Measurements from ENCODE around the gene RADIL. TPM values are rescaled to one million over a fixed set of nuclear protein-coding genes. Genes with fewer than 3 reads are reported as not detected.

Gene RADIL
- total and polyA plus RNA-seq, 9 of the 15 experiments (the other 6 are each of a cell fraction or from before 2014, with no cell fraction given) = 0.06 to 8.1 (median 1.9) TPM; not detected in 1

DNA sequence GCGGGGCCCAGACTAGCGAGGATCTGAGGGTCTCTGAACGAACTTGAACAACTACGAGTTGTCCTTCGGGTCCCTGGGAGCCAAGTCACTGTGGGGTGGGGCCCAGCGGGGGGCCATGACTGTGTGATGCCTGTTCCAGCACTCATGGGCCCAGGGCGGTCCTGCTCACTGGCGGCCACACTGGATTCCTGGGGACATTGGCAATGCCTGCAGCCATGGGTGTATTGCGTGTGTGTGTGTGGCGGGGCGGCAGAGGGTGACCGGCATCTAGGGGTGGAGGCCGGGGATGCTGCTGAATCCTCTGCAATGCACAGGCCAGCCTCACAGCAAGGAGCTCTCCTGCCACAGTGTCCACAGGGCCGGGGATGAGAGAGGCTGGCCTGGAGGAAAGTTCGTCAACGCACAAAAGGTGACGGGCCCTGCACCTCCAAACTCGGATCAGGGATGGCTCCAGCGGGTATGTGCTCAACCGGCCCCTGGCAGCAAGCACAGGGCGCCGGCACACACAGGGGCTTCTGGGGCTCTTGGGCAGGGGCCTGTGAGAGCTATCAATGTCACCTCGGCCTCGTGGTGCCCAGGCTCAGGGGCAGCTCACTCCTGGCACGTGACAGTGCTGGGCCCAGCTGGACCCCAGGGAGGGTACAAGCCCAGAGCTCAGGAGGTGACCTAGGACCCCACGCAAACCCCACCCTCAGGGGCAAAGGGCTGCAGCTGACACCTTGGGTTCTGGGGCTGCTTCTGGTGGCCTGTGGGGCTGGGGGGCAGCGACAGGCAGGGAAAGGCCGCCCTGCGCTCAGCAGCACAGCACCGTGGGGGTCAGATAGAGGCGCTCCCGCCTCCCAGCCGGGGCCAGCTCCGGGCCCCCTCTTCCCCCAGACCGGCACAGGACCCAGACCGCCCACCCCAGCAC lies 49.6 kb downstream of the RADIL start:
- peak overlapping the region in 1 of 2 experiments; percentile 31; a peak in 1 of 4 replicates for H3K9ac ChIP-seq (ENCODE audit: insufficient read depth in 1 of 2, low read depth in 2 of 2, low read length in 2 of 2)
- ATAC-seq = no peak
- no peak for FAIRE-seq
- DNase-seq (ENCODE audit: extremely low read depth in 1 of 4, low spot score in 3 of 4) = no peak
- H3K4me3 ChIP-seq = no peak overlapping the region
- no peaks in the 10 kb centered on the region for H3K9me1 ChIP-seq (ENCODE audit: control insufficient read depth, insufficient read depth, low read length)
- peaks cover 3 to 35% of the 10 kb centered on the region in 2 experiments; a peak in 3 of 5 replicates for H3K4me1 ChIP-seq (replicated peaks in 1 of 2; ENCODE audit: control insufficient read depth in 2 of 2, insufficient read depth in 2 of 2, low read length in 2 of 2)
- TF ChIP-seq RBM25 (IDR thresholded peaks at IDR 0.05; ENCODE audit: low read depth, low read length, severe bottlenecking) (no peak), NR4A1 (CRISPR knock-in tag; IDR thresholded peaks at IDR 0.05) (no peak), NR4A1 (tag; IDR thresholded peaks at IDR 0.05) (no peak), TAF1 (IDR thresholded peaks at IDR 0.05; ENCODE audit: control insufficient read depth, extremely low read depth, insufficient read depth, low read length, severe bottlenecking) (no peak), MYC (IDR thresholded peaks at IDR 0.05; ENCODE audit: low read depth, low read length) (no peak), MYC (CRISPR knock-in tag; IDR thresholded peaks at IDR 0.05; ENCODE audit: borderline replicate concordance, low read depth) (no peak), MAFF (IDR thresholded peaks at IDR 0.05; ENCODE audit: low read length) (no peak), HDAC6 (IDR thresholded peaks at IDR 0.05; ENCODE audit: low read depth, low read length) (no peak), NR1H2 (CRISPR knock-in tag; IDR thresholded peaks at IDR 0.05) (no peak), MAFK (IDR thresholded peaks at IDR 0.05; ENCODE audit: low read length) (no peak), KHSRP (IDR thresholded peaks at IDR 0.05) (no peak), HSF4 (CRISPR knock-in tag; IDR thresholded peaks at IDR 0.05; ENCODE audit: borderline replicate concordance) (no peak), TBP (optimal IDR thresholded peaks at IDR 0.05; ENCODE audit: low read depth, low read length) (no peak), MEIS2 (IDR thresholded peaks at IDR 0.05; ENCODE audit: partially characterized antibody) (no peak)
- TF ChIP-seq, protein P1, sequence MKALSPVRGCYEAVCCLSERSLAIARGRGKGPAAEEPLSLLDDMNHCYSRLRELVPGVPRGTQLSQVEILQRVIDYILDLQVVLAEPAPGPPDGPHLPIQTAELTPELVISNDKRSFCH (CRISPR knock-in tag; IDR thresholded peaks at IDR 0.05) = no peak
- TF ChIP-seq, protein P1 (tag; IDR thresholded peaks at IDR 0.05) = no peak
- in situ Hi-C loops (cut with MboI) (no loop called here), intact Hi-C loops (cut with micrococcal nuclease) (no loop called here)
- ChIA-PET POLR2A (no interaction called here), CTCF (ENCODE audit: low intra/inter-chr PET ratio) (no interaction called here)
- 82% methylated on average over 27 of the region's 36 CpGs for whole genome bisulfite sequencing (ENCODE audit: insufficient coverage, low coverage, missing lambda C conversion rate)
- H3K79me2 ChIP-seq (ENCODE audit: control insufficient read depth, insufficient read depth, low read length) = no peaks in the 10 kb centered on the region; the same call in 2 of the 3 replicates
- no peaks in the 10 kb centered on the region for H3K9me3 ChIP-seq (replicated peaks; ENCODE audit: control insufficient read depth, insufficient read depth, low read depth, low read length)
- H3K27me3 ChIP-seq (ENCODE audit: control insufficient read depth in 2 of 2, insufficient read depth in 2 of 2, low read length in 2 of 2) = no peaks in the 10 kb centered on the region
- no peaks in the 10 kb centered on the region for H3K36me3 ChIP-seq (ENCODE audit: control insufficient read depth, insufficient read depth, low read length)
- no peak overlapping the region for H2AFZ ChIP-seq (ENCODE audit: low read depth, low read length)
- H3K27ac ChIP-seq (ENCODE audit: extremely low read depth, low read depth, low read length) = no peak overlapping the region
- peaks cover 5% of the 10 kb centered on the region for H4K20me1 ChIP-seq (replicated peaks; ENCODE audit: control insufficient read depth, insufficient read depth, low read length)
- no peak overlapping the region for H3K4me2 ChIP-seq (ENCODE audit: insufficient read depth, low read length)
- no TSS peak for BruUV-seq (replicated peaks)
